Measurements from ENCODE around the gene WWC2.

DNA sequence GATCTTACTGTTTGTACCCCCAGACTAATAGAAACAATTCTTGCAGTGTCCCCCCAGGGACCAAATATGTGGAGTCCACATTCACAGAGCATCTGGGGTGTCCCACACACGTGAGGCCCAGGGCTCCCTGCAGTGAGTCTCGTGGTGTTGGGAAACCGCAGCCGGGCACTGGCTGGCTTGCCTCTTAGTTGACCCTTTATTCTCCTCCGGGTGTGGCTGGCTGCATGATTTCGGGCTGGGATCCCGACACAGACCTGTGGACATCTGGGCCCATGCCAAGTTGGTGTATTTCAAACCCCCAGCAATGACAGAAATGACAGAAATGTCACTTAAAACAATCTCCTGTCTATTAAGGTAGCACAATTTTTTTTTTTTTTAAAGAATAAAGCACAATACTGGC, 238.8 kb downstream of the WWC2 start:
- TF ChIP-seq POLR2A (IDR thresholded peaks at IDR 0.05) = no peak
- TF ChIP-seq, protein P1, sequence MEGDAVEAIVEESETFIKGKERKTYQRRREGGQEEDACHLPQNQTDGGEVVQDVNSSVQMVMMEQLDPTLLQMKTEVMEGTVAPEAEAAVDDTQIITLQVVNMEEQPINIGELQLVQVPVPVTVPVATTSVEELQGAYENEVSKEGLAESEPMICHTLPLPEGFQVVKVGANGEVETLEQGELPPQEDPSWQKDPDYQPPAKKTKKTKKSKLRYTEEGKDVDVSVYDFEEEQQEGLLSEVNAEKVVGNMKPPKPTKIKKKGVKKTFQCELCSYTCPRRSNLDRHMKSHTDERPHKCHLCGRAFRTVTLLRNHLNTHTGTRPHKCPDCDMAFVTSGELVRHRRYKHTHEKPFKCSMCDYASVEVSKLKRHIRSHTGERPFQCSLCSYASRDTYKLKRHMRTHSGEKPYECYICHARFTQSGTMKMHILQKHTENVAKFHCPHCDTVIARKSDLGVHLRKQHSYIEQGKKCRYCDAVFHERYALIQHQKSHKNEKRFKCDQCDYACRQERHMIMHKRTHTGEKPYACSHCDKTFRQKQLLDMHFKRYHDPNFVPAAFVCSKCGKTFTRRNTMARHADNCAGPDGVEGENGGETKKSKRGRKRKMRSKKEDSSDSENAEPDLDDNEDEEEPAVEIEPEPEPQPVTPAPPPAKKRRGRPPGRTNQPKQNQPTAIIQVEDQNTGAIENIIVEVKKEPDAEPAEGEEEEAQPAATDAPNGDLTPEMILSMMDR (IDR thresholded peaks at IDR 0.05) = no peak
